GM18520 (cell line): ENCODE data around the gene CKB.
"Not testable (repeated sequence)": the region's sequence is repeated elsewhere in the genome, so short reads cannot be mapped to it uniquely, and the experiment has no call there.

Source experiments
- ATAC-seq: cut with Tn5 transposase; IDR thresholded peaks from one replicate; pipeline ENCODE4 v1.9.1; 2021; ENCODE audit not compliant: unreplicated experiment

The CKB gene

GRCh38 chr14:103514596-103515421, 7.8 kb downstream of the CKB start:
- ATAC-seq, result no peak

- ATAC-seq, result no peak
Observed at GRCh38 chr14:103512701-103513611, 9.7 kb downstream of the CKB start.

- not testable (repeated sequence) for ATAC-seq
Observed at GRCh38 chr14:103512180-103512579, 10.4 kb downstream of the CKB start.

- ATAC-seq, result no peak
Observed at GRCh38 chr14:103510724-103511693, 11.6 kb downstream of the CKB start.

- ATAC-seq, result no peak
Observed at GRCh38 chr14:103509864-103510723, 12.5 kb downstream of the CKB start.

- no peak for ATAC-seq
Observed at GRCh38 chr14:103508521-103509329, 13.9 kb downstream of the CKB start.

- no peak for ATAC-seq
Observed at GRCh38 chr14:103507751-103508150, 14.9 kb downstream of the CKB start.

- ATAC-seq, result no peak
Observed at GRCh38 chr14:103504991-103505565, 17.6 kb downstream of the CKB start.

GRCh38 chr14:103503296-103503695, 19.3 kb downstream of the CKB start:
- no peak for ATAC-seq

GRCh38 chr14:103502877-103503276, 19.8 kb downstream of the CKB start:
- ATAC-seq, result no peak

GRCh38 chr14:103501921-103502669, 20.5 kb downstream of the CKB start:
- no peak for ATAC-seq

- no peak for ATAC-seq
Observed at GRCh38 chr14:103501041-103501870, 21.4 kb downstream of the CKB start.

GRCh38 chr14:103500148-103500990, 22.3 kb downstream of the CKB start:
- ATAC-seq, result no peak

- no peak for ATAC-seq
Observed at GRCh38 chr14:103499709-103500108, 22.9 kb downstream of the CKB start.

GRCh38 chr14:103496776-103497175, 25.9 kb downstream of the CKB start:
- no peak for ATAC-seq

GRCh38 chr14:103495854-103496253, 26.8 kb downstream of the CKB start:
- ATAC-seq, result no peak
